Stimulated activated CD8-positive, alpha-beta memory T cell treated with anti-CD3 and anti-CD28 coated beads, Interleukin-7, amount 100 ng/mL, for 1 hour (primary cell): Measurements from ENCODE around the gene ACSL3.
"Not testable (repeated sequence)": the region's sequence is repeated elsewhere in the genome, so short reads cannot be mapped to it uniquely, and the experiment has no call there.

Experiments
- DNase-seq, 2 donors: peaks; one replicate each; pipeline ENCODE4 v3.0.0-alpha.2; 2020; ENCODE audit warnings: low read depth in 2 of 2

The ACSL3 gene

DNA sequence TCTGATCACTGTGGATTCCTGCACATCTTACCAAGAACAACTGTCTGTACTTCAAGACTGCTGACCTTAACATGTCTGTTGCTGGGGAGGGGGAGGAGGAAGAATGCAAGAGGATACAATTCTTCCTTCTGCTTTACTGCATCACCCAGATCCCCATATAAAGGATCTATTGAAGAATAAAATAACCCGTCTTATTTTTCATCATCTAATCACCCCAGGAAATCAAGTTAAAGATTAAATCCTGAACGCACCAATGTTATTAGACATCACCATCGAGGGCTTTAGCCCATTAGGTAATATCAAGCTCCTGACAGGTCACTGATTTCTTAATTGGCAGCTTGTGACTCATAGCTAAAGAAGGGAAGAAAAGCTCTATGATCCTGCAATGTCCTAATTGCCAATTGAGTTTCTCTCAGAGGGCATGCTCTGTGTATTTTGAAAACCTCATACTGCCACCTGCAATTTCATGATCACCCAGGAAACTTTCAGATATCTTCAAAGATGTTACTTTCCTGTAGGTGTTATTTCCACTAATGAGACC, 115.8 kb downstream of the ACSL3 start:
- DNase-seq, result no peak

DNA sequence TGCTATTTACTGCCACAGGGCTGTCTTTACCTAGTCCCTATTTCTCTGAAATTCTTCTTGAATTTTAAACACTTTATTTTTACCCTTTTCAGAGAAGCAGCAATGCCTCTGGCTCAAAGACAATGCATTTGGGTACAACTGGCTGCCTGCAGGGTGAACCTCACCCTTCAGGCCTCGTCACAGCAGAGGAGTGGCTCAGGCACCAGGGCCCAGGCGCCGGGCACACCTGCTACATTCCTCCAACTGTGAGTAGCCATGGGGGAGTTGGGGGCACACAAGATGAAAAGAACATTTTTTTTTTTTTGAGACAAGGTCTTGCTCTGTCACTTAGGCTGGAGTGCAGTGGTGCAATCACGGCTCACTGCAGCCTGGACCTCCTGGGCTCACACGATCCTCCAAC, 116.3 kb downstream of the ACSL3 start:
- no peak for DNase-seq

GRCh38 chr2:222978850-222979249, 118.0 kb downstream of the ACSL3 start:
- no peak for DNase-seq

- no peak for DNase-seq
These were observed 118.6 kb downstream of the ACSL3 start for GRCh38 chr2:222979484-222979883.

GRCh38 chr2:222982010-222982908, 121.4 kb downstream of the ACSL3 start:
- no peak for DNase-seq

GRCh38 chr2:222982909-222983265, 122.1 kb downstream of the ACSL3 start:
- no peak for DNase-seq

GRCh38 chr2:222984908-222985307, 124.1 kb downstream of the ACSL3 start:
- no peak for DNase-seq

- DNase-seq, result no peak
These were observed 128.6 kb downstream of the ACSL3 start for GRCh38 chr2:222989431-222989830.

GRCh38 chr2:222990206-222990605, 129.4 kb downstream of the ACSL3 start:
- not testable (repeated sequence) for DNase-seq

DNA sequence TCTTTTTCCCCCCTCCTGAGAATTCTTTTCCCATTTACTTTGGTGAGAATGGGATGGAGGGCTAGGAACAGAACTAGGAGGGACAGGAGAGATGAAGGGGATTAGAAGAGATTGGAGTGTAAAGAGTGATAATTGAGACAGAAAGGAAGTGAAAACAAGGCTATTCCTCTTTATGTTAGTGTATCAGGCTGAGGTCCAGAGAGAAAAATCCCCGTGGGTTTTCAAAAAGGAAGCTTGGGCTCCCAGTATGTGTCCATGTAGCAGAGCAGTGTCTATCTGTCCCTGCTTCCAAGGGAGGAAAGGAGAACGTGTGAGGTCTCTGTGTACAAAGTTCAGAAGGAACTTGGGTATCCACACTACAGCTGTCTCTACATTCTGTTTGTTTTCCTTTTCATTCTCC, 131.3 kb downstream of the ACSL3 start:
- no peak for DNase-seq
